ENCODE data around the gene LHX2.

Gene LHX2

DNA sequence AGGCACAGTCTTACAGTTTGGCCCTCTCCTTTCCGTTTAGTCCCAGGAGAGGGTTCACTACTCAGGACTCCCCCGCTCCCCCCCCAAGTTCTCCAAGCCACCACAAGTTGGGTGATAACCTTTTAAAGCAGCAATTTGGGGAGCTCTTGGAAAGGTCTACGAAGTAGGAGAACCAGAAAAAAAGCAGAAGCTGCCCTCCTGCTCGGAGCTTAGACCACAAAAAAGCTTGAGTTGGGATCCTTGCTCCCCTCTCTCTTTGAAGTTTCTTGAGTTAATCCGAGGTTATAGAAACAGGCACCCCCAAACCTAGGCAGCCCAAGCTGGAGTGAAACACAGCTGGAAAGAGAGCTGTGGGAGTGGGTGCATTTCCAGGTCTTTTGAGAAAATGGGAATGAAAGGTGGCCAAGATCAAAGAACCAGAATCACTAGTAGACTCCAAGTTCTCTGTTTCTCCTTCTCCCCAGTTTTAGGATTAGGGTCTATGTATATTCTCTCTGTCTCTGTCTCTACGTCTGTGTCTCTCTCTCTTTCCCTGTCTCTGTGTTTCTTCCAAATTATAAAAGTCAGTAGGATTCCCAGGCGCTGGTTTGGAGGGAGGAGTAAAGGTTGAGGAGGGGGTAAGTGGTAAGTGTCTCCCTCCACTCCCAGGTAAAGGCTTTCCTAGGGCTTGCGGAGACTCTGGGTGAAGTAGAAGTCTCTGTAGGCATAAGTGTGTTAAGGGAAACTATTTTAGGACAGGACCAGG is 2.8 kb downstream of the LHX2 start:
- DNase-seq: no peak

DNA sequence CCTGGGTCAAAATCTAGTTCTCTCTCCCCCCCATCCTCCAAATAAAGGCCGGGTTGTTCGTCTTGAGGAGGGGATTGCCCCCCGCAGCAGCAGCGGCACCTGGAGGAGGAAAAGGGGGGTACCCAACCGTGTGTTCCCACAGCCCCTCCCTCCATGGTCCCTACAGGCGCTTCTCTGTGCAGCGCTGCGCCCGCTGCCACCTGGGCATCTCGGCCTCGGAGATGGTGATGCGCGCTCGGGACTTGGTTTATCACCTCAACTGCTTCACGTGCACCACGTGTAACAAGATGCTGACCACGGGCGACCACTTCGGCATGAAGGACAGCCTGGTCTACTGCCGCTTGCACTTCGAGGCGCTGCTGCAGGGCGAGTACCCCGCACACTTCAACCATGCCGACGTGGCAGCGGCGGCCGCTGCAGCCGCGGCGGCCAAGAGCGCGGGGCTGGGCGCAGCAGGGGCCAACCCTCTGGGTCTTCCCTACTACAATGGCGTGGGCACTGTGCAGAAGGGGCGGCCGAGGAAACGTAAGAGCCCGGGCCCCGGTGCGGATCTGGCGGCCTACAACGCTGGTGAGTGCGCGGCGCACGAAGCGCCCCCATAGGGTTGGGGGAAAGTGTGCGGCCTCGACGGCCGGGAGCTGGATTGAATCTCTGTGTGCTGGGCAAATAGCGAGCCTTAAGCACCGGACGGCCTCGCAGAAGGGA is 3.5 kb downstream of the LHX2 start:
- peak; percentile 55 for DNase-seq

DNA sequence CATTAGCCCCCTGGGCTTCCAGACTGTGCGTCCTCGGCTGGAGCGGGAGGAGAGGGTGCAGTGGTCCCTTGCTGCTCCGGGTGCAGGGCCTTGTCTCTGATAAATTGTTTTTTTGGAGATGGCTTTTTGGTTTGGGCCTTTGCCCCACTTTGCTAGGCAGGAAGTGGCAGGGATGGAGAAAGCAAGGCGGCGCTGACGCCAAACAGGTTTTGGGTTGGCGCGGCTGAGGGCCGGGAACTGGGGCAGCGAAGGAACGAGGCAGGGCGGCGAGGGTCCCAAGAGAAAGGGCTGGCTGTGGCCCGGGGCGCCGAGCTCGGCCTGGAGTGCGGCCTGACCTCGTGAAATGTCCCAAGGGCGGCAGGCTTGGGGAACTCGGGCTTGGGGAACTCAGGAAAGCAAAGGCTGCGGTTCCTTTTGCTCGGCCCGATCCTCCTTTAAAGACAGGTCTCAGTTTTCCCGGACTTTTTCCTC is 4.1 kb downstream of the LHX2 start:
- DNase-seq: no peak

DNA sequence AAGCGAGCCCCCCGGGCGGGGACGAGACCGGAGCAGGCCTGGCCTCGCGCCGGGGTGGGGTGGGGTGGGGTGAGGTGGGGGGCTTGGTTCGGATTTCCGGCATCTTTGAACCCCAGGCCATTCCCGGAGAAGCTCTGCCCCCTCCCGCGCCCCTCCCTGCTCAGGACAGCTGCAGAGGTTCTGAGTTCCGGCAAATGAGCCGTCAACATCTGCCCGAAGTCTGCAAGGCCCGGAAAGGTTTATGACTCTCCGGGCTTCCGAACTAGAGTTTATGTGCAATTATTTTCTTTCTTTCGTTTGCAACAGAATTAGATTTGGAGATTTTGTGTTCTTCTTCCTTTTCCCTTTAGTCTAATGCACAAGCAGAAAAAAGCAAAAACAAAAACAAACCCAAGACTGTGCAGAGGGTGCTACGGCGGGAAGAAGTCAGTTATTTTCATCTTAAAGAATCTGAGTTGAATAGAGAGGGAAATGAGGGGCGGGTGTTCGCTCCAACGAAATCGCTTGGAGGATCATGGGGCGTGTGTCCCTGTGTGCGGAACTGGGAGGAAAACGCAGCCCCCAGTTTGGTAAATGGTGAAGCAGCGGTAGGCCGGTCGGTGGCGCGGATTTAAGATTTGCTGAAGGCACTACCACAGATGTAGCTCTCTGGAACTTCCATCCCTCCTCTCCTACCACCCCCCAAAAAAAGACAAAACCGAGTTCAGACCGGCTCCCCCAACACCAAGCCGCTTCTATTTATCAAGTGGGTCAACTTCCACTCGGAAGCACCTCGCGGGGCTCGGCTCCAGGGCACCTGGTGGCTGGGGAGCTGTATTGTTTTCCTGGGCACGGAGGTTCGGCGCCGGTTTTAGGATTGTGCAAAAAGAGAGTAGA is 4.8 kb downstream of the LHX2 start:
- no peak for DNase-seq

DNA sequence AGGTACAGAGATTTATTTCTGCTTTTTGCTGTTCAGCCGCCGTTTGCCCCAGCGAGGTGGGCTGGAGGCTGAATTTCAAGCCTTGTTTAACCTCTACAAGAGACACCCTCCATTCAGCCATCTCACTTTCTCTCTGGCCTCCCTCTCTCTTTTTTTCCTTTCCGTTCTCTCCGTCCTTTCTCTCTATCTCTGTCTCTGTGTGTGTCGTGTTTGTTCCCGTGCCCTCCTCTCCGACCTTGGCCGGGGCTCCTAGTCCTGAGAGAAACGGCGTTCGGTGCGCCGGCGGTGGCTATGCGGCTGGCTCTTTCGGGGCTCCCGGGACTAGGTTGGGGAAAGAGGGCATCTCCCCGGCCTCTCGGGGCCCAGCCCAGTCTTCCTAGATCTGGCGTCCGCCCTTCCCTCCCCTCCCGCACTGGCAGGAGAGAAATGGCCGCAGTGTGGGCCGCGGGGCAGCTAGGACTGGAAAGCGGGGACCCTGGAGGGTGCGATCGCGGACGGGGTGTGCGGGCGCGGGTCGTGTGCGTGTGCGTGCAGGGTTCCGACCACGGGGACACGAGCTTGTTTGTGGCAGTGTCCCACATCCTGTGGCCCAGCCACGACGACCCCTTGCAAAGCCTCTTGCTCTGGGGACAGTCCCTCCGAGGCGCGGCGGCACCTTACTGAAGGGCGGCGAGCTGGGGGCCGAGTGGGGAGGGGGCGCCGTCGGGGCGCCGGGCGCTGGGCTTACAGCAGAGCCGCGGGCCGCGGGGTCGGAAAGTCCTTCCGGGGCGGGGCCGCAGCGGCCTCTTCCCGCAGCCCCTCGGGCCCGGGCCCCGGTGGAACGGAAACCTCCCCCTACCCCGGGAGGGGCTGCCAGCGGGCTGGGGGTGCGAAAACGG is 5.7 kb downstream of the LHX2 start:
- DNase-seq: no peak

DNA sequence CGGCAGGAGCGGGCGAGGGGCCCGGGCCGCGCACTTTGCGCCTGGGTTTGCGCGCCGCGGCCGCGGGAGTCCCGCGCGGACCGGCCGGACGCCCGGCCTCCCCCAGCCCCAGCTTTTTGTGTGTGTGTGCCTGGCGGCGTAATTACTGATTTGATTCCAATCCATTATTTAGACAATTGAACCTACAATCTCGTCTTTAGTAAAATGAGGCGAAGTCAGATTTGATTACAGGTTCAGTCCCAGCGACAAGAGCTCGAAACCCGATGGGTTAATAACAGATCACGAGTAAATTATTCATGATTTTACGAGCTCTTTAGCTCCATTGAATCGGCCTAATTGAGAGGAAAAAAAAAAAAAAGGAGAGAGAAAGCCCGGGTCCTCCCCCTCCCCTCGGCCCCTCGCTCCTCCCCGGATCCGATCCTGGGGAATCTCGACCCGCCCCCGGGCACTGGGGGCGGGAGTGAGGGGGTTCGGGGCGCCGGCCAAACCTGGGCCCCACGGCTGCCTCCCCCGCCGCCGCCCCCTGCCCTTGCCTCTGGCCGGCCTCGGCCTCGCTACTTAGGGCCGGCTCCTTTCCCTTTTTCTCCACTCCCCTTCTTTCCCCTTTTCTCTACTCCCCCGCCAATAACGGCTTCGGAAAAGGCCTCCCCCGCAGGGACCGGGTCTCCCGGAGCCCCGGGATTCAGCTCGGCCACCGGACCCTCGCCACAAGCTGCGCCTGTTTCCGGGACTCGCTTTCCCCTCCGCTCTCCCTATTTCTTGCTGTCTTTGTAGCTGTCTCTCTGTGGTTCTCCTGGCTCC is 6.6 kb downstream of the LHX2 start:
- DNase-seq: no peak

DNA sequence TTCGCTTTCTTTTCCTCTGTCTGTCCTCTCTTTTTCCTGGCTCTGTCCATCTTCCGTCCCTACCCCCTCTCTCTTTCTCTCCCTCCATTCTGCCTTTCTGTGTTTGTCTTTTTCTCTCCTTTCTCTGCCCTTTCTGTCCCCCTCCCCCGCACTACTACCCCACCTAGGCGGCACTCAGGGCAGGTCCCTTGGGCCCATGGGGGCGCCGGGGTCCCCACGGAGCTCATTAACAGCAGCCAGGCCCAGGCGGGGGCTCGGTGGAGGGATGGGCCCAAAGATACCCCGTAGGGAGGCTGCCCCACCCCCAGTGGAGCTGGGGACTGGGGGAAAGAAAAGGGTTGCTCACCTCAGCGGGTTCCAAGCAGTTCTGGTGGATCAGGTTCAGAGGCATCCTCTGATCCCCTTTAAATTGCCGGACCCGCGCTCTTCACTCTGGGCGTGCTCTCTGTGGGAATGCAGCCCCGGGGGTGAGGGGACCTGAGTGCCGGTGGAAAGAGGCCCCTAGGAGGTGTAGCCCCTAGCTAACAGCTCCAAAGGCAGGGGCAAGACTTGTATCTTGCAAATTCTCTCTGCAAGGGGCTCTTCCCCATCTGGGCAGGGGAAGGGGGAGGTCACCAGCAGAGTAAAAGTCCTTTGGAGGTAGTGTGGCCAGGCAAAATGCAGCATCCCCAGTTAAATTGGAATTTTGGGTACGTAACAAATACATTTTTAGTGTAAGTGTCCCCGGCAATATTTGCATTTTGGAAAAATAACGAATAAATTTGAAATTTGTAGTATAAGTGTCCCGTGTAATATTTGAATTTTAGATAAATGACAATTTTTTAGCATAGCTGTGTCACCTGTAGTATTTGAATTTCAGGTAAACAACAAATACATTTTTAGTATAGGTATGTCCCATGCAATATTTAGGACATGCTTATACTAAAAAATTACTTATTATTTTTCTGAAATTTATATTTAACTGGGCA is 7.4 kb downstream of the LHX2 start:
- DNase-seq: no peak

DNA sequence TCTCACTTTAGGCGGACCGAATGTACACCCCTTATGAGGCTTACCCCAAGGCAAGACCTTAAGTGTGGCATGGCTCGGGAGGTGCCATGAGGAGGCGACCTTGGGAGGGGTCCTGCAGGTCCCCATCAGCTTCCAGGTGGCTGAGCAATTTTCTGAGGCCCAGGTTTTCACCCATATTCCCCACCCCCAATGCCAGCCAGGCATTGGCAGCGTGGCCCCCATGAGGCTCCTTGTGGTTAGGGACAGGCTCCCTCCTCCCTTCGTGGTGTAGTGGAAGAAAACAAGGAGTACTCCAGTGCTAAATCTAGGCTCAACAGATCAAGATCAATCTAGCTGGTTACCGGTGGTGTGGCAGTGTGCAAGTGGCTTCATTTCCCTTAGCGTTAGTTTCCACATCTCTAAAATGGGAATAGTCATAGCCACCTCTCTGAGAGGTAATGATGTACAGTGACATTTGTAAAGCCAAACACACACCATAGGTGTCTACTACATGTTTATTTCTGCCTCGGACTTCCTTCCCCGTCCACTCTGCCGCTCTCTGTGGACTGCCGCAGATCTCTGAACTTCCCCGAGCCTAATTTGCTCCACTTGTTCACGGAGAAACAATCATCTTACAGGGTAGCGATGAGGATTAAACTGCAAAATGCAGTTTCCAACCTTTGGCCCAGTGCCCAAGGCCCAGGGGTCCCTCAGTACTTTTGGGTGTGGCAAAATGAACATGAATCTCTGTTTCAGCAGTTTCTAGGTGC is 8.4 kb downstream of the LHX2 start:
- no peak for DNase-seq

DNA sequence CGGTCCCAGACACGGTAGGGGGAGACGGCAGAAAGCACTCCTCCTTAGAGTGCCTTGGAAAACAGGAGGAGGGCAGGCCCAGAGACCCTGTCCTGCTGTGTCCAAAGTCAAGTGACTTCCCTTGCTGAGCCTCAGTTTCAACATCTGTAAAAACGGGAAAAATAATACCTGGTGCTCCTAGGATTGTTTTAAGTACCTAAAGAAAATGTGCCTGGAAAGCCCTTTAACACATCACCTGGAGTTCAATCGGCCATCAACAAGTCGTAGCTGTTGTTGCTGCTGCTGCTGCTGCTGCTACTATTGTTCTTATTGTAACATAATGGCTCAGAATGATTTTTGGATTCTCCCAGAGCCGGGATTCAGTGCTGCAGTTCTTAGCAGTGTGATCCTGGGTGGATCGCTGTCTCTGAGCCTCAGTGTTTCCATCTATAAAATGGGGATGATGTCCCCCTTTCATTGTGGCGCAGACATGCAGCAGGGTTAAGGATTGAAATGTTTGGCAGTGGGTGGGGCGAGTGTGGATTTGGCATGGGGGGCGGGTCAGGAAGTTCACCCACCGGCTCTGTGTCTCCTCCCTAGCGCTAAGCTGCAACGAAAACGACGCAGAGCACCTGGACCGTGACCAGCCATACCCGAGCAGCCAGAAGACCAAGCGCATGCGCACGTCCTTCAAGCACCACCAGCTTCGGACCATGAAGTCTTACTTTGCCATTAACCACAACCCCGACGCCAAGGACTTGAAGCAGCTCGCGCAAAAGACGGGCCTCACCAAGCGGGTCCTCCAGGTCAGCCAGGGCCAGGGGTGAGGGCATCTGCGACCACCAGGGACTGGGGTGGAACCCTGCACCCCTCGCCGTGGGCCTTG is 9.2 kb downstream of the LHX2 start:
- DNase-seq: no peak

DNA sequence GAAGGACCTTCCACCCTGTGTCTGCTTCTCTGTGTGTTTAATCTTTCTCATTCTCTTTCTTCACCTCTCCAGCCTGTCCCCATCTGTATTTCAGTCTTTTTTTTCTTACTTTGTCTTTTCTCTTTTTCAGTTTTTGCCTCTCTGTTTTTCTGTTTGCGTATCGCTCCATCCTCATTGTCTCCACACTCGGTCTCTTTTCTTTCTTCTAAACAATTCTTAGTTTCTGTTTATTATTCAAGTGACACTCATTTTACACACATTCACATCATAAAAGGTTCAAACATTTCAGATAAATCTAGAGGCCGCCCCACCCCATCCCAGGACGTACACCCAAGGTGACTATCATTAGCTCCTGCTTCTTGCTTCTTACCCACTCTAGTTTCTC is 9.8 kb downstream of the LHX2 start:
- no peak for DNase-seq

DNA sequence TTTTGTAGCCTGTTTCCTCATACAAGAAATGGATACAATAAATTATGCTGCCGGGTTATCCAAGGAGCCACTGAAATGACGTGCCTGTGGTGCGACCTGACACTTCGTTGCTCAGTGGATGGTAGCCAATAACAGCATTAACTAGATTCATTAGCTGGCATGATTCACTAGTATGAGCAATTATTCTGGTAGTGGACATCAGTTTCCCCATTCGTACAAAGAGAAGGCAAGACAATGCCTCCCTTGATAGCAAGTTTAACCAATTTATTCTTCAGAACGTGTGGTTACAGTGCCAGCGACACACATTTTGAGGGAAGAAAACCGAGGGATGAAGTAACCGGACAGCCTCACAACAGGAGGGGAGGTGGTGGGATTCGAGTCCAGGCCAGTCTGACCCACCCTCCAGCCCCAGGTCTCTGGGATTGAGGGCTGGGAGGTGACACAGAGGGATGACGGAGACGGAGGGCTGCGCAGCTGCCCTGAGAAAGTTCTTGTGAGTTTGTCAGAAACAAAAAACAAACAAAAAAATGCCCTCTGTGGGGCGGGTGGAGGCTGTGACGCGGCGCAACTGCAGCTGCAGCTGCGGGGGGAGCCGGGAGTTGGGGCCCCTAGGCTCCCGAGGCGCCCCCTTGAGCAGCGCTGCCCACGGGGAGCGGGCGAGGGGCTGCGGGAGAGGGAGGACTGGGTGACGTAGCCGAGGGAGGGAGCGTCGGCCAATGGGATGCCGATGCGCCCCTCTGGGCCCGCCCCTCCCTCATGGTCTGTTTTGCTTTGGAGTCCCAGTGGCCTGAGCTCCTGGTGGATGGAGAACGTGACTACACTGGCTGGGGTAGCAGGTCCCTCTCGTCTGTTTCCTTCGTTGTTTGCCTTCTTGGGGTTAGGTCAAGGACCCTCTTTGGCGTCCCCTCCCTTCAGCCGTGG is 10.9 kb downstream of the LHX2 start:
- peak; percentile 27 for DNase-seq

DNA sequence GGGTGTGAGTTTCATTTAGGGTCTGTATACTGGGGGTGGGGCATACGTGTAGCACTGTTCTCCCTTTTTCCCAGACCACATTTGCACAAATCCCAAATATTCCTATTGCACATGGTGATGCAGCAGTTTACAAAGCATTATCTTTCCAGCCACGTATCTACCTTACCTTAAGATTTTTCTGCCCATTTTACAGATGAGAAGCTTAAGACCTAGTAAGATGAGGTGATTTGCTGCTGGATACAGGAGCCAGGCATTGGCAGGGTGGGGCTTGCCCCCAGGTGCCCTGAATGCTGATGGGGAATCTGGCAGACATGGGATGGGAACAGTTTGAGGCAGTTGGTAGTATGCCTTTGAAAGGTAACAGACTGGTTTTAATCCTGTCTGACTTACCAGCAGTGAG is 12.5 kb downstream of the LHX2 start:
- DNase-seq: no peak

DNA sequence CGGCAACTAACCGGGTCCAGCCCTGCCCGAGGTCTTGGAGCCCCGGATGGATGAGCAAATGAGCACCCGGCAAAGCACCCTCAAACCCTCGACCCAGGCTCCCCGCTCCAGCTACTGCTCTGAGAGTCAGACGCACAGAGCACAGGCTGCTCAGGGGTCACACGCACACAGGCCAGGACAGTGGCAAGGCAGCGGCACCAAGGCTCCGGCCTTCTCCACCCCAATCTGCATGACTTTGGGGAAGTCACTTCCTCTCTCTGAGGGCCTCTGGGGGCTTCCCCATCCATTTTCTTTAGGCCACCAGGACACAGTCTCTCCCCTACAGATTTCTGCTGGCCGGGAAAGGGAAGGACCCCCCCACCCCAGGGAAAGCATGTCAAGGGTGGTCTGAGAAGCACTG is 18.0 kb downstream of the LHX2 start:
- DNase-seq: no peak

DNA sequence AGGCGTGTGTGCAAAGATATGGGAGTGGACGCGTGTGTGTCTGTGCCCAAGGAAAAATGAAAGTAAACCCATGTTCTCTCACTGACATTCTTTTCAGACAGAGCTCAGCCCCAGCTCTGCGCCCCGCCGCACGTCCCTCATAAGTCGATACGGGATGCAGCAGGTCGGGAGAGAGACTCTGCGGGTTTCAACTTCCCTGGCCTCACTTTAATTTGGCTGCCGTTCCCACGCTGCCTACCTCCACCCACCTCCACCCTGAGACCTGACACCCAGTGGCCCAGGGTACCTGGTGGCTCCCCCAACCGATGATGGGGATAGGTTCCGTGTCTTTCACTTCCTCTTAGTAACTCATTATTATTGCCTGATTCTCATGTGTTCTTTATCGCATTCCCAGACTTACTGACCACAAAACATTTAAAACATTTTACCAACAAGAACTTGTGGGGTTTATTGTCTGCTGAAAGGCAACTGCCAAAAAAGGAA is 19.4 kb downstream of the LHX2 start:
- DNase-seq: no peak

DNA sequence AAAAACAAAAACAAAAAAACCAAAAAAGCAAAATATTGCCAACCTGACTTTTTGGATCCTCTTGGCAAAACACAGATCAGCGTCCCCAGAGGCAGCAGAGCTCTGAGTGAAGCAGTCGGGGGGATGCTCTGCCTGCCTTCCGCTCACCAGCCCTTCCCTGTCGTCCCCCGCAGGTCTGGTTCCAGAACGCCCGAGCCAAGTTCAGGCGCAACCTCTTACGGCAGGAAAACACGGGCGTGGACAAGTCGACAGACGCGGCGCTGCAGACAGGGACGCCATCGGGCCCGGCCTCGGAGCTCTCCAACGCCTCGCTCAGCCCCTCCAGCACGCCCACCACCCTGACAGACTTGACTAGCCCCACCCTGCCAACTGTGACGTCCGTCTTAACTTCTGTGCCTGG is 20.7 kb downstream of the LHX2 start:
- DNase-seq: no peak

DNA sequence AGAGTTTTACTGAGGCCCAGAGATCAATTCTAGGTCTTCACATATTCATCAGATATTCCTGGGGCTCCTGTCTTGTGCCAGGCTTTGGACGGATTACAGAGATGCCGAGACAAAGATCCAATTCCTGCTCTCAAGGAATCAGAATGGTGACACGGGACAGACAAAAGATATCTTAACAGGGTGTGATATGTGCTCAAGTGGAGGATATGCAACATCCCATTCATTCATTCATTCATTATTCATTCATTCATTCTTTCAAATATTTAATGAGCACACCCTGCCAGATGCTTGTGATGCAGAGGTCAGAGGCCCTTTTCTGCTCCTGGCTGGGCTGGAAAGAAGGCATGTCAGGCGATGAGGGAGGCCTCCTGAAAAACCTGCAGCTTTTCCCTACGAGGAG is 21.8 kb downstream of the LHX2 start:
- DNase-seq: no peak

DNA sequence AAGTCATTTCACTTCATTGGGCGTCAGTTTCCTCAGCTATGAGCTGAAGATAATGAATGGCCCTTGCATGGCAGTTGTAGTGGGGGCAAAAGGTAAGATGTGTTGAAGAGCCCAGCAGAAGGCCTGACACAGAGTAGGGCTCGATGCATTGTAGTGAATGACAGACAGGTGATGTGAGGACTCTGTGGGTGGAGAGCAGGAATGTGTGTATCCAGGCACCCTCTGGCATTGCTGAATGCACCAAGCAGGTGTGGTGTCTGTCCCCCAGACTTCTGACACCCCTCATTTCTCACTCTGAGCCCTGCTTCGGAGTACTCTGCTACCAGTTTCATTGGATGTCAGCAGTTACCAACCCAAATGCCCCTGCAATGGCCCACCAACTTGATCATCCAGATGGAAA is 22.4 kb downstream of the LHX2 start:
- DNase-seq: peak; percentile 22
